Thyroid gland (tissue), 4 donors: ENCODE data around the gene CISTR.

Experiments
- CTCF ChIP-seq, 6 experiments: fragments of 200-600 bp in 3 of 6; fragments of 450-650 bp in 3 of 6; sonication (generic) in 3 of 6; IDR thresholded peaks; one replicate each; pipeline ENCODE4 v1.5.1; 2016 to 2019; ENCODE audit warnings: antibody characterized with exemption in 6 of 6, mild to moderate bottlenecking in 2 of 6, inconsistent platforms in 1 of 6, moderate library complexity in 1 of 6
- POLR2A ChIP-seq, 2 donors: fragments of 450-650 bp; IDR thresholded peaks; one replicate each; pipeline ENCODE4 v1.6.1; 2017; ENCODE audit warnings: antibody characterized with exemption in 2 of 2, mild to moderate bottlenecking in 2 of 2, moderate library complexity in 1 of 2

GRCh38 chr12:53752192-53752601 lies 418 bp upstream of the CISTR start:
- TF ChIP-seq POLR2A (IDR thresholded peaks at IDR 0.05) (no peak), CTCF (IDR thresholded peaks at IDR 0.05) (no peak)
